ENCODE measurements around the gene LAD1. TPM values are rescaled to one million over a fixed set of nuclear protein-coding genes. Genes with fewer than 3 reads are reported as not detected.

LAD1 gene
- total RNA-seq, 4 donors from 2014 or later: 0.26 to 4.8 (median 0.29) TPM; not detected in 1

DNA sequence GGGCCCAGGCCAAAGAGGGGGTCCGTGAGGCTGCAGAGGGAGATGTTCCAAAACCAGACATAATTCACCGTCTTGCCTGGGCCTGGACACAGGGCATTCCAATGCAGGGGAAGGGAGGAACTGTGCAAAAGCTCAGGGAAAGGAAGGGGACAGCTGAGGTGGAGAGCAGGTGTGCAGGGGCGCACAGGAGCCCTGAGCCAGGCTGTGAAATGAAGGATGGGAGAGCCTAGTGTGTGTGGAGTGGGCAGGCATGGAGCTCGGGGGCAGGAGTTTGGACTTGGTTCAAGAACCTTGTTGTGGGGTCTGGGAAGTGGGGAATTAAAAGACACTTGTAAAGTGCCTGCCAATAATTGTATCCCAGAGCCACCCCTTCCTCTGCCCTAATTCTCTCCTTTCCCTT lies 20.1 kb upstream of the LAD1 start:
- H3K4me1 ChIP-seq: no peaks in the 10 kb centered on the region
- no peak overlapping the region for H3K4me3 ChIP-seq
- no peak overlapping the region for H3K27ac ChIP-seq
- H3K9me3 ChIP-seq: no peaks in the 10 kb centered on the region
- TF ChIP-seq, protein P1, sequence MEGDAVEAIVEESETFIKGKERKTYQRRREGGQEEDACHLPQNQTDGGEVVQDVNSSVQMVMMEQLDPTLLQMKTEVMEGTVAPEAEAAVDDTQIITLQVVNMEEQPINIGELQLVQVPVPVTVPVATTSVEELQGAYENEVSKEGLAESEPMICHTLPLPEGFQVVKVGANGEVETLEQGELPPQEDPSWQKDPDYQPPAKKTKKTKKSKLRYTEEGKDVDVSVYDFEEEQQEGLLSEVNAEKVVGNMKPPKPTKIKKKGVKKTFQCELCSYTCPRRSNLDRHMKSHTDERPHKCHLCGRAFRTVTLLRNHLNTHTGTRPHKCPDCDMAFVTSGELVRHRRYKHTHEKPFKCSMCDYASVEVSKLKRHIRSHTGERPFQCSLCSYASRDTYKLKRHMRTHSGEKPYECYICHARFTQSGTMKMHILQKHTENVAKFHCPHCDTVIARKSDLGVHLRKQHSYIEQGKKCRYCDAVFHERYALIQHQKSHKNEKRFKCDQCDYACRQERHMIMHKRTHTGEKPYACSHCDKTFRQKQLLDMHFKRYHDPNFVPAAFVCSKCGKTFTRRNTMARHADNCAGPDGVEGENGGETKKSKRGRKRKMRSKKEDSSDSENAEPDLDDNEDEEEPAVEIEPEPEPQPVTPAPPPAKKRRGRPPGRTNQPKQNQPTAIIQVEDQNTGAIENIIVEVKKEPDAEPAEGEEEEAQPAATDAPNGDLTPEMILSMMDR (IDR thresholded peaks at IDR 0.05): no peak
- no peak for TF ChIP-seq POLR2A (IDR thresholded peaks at IDR 0.05)
- DNase-seq: no peak
- H3K27me3 ChIP-seq: no peaks in the 10 kb centered on the region
- no peaks in the 10 kb centered on the region for H3K36me3 ChIP-seq
- intact Hi-C loops (cut with DNase I; ENCODE audit: low total_unique reads): no loop called here

DNA sequence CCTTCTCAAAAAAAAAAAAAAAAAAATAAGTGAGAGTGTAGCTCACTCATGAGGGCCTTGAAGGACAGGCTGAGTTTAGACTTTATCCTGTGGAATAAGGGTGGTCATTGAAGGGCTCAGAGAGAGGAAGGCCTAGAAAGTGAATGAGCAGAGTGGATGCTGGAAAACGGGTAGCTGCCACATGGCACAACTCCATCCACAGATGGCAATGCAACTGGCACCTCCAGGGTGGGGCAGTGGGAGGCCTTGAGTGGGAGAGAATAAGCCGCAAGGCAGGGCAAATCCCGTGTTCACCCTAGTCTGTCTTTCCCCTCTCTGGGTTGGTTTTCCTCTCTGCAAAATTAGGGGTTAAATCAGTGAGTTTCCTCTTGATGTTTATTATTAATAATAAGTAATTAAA lies 19.3 kb upstream of the LAD1 start:
- no peaks in the 10 kb centered on the region for H3K36me3 ChIP-seq
- no peak for TF ChIP-seq POLR2A (IDR thresholded peaks at IDR 0.05)
- TF ChIP-seq, protein P1 (IDR thresholded peaks at IDR 0.05): no peak
- H3K27me3 ChIP-seq: no peaks in the 10 kb centered on the region
- no peaks in the 10 kb centered on the region for H3K4me1 ChIP-seq
- intact Hi-C loops (cut with DNase I; ENCODE audit: low total_unique reads): no loop called here
- DNase-seq: no peak
- no peak overlapping the region for H3K27ac ChIP-seq
- H3K4me3 ChIP-seq: no peak overlapping the region
- no peaks in the 10 kb centered on the region for H3K9me3 ChIP-seq

DNA sequence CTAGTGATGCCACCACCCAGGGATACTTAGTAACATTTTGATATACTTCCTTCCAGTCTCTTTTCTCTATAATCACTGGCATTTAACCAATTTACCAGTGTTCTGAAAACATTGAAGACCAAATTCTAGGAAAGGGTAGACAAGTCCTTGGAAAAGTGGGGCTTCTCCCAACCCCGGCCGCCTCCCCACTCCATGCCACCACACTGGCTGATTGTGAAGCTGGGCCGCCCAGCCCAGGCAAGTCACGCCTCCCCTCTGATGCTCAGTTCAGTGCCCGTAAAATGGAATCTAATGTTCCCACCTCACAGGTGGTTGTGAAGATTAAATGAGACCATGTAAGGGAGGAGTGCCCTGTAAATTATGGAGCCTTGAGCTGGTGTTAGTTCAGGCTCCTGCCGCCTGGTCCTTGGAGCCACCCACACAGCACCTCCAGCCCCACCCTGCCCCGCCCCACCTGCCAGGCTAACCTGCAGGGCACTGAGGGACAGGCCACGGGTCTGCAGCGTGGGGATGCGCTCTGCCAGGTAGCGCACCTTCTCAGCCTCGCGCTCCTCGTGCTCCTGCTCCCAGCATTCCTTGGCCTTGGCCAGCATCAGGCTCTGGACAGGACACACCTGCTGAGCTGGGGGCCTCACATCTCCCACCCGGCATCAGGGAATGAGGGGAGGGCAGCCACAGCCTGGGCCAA lies 15.1 kb upstream of the LAD1 start:
- Histone ChIP-seq H3K4me1 (no peaks in the 10 kb centered on the region), H3K4me3 (no peak overlapping the region), H3K9me3 (no peaks in the 10 kb centered on the region), H3K27me3 (no peaks in the 10 kb centered on the region), H3K27ac (no peak overlapping the region), H3K36me3 (no peaks in the 10 kb centered on the region)
- intact Hi-C loops (cut with DNase I; ENCODE audit: low total_unique reads): no loop called here
- TF ChIP-seq, protein P1 (IDR thresholded peaks at IDR 0.05): no peak
- no peak for TF ChIP-seq POLR2A (IDR thresholded peaks at IDR 0.05)
- no peak for DNase-seq

DNA sequence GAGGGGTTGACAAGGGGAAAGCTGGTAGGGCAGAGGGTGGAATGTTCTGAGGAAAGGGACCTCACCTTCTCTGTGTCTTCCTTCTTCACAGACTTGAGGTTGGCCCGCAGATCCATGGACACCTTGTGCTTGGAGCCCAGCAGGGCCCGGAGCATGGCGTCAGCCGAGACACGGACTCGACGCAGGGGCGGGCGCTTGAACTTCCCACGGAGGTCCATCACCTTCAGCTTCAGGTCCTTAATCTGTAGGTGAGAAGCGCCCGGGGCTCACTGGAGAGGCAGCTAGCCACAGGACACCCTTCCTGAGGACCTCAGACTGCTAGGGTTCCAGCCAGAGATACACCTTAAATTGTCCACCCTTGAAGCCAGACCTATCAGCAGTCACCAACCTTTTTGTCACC lies 12.2 kb upstream of the LAD1 start:
- no peaks in the 10 kb centered on the region for H3K9me3 ChIP-seq
- H3K27ac ChIP-seq: no peak overlapping the region
- TF ChIP-seq, protein P1 (IDR thresholded peaks at IDR 0.05): no peak
- no peak for TF ChIP-seq POLR2A (IDR thresholded peaks at IDR 0.05)
- H3K4me3 ChIP-seq: no peak overlapping the region
- H3K4me1 ChIP-seq: no peaks in the 10 kb centered on the region
- H3K27me3 ChIP-seq: no peaks in the 10 kb centered on the region
- no peaks in the 10 kb centered on the region for H3K36me3 ChIP-seq
- no peak for DNase-seq
- intact Hi-C loops (cut with DNase I; ENCODE audit: low total_unique reads): no loop called here

DNA sequence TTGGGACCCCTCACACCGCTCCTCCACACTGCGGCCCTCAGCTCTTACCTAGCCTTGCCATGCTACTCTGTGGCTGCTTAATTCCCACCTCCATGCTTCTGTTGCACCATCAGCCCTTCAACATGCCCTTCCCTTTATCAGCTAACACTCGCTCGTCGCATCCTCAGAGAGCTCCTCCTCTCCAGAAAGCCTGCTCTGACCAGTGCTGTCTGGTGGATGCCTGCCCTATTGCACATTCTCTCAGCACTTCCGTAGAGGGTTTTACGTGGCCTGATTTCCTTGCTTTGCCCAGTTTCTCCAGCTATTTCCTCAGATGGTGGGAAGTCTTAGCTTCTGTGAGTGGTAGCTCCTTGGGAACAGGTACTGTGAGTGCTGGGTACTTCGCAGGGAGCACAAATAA lies 10.3 kb upstream of the LAD1 start:
- no peak overlapping the region for H3K4me3 ChIP-seq
- TF ChIP-seq, protein P1 (IDR thresholded peaks at IDR 0.05): no peak
- TF ChIP-seq POLR2A (IDR thresholded peaks at IDR 0.05): no peak
- intact Hi-C loops (cut with DNase I; ENCODE audit: low total_unique reads): no loop called here
- H3K9me3 ChIP-seq: no peaks in the 10 kb centered on the region
- H3K36me3 ChIP-seq: no peaks in the 10 kb centered on the region
- no peaks in the 10 kb centered on the region for H3K27me3 ChIP-seq
- DNase-seq: no peak
- H3K4me1 ChIP-seq: no peaks in the 10 kb centered on the region
- H3K27ac ChIP-seq: no peak overlapping the region
